ENCODE results near the gene MYMX. TPM values are rescaled to one million over a fixed set of nuclear protein-coding genes. Genes with fewer than 3 reads are reported as not detected.

MYMX gene
- total RNA-seq, 1 experiment from 2014 or later, result 1.8 TPM

- peaks cover 56% of the 10 kb centered on the region for H3K4me1 ChIP-seq (ENCODE audit: control insufficient read depth, insufficient read depth, low read length)
- TF ChIP-seq SIN3A (IDR thresholded peaks at IDR 0.05; ENCODE audit: borderline replicate concordance, insufficient read depth, low read depth, low read length) (no peak), REST (IDR thresholded peaks at IDR 0.05; ENCODE audit: insufficient read depth in 1 of 2, low read depth in 2 of 2, low read length in 1 of 2) (no peak), POLR2AphosphoS5 (IDR thresholded peaks at IDR 0.05; ENCODE audit: low read depth, low read length) (no peak), TCF7L2 (IDR thresholded peaks at IDR 0.05; ENCODE audit: low read depth, low read length) (no peak), CTCF (IDR thresholded peaks at IDR 0.05) (no peak)
- H3K27ac ChIP-seq (ENCODE audit: low read length), result no peak overlapping the region
- H3K9me3 ChIP-seq (ENCODE audit: control insufficient read depth, insufficient read depth, low read depth, low read length), result no peaks in the 10 kb centered on the region
- in situ Hi-C loops (cut with HindIII; ENCODE audit: low pct_unique_long_range_greater_than_20kb, low sequenced_read_pairs), result no loop called here
- BruUV-seq (replicated peaks), result no TSS peak
- intact Hi-C loops (cut with micrococcal nuclease; ENCODE audit: unreplicated experiment), result no loop called here
- H3K36me3 ChIP-seq (ENCODE audit: control insufficient read depth, insufficient read depth, low read length), result peaks cover 5% of the 10 kb centered on the region
- DNase-seq (ENCODE audit: low read depth, low spot score), result no peak
- POLR2A ChIA-PET, result no interaction called here
- CTCF ChIA-PET, result no interaction called here
- H3K4me3 ChIP-seq (ENCODE audit: low read depth in 2 of 2, low read length in 2 of 2), result no peak overlapping the region
- H3K27me3 ChIP-seq (ENCODE audit: control insufficient read depth, insufficient read depth, low read length), result no peaks in the 10 kb centered on the region
- no peak for ATAC-seq
These were observed 11.7 kb downstream of the MYMX start for GRCh38 chr6:44228433-44228832.

GRCh38 chr6:44228836-44229235 lies 12.1 kb downstream of the MYMX start:
- intact Hi-C loops (cut with micrococcal nuclease; ENCODE audit: unreplicated experiment), result no loop called here
- no peaks in the 10 kb centered on the region for H3K27me3 ChIP-seq (ENCODE audit: control insufficient read depth, insufficient read depth, low read length)
- ChIA-PET CTCF (no interaction called here), POLR2A (no interaction called here)
- BruUV-seq (replicated peaks), result no TSS peak
- H3K9me3 ChIP-seq (ENCODE audit: control insufficient read depth, insufficient read depth, low read depth, low read length), result no peaks in the 10 kb centered on the region
- DNase-seq (ENCODE audit: low read depth, low spot score), result no peak
- ATAC-seq, result no peak
- H3K27ac ChIP-seq (ENCODE audit: low read length), result no peak overlapping the region
- peaks cover 5% of the 10 kb centered on the region for H3K36me3 ChIP-seq (ENCODE audit: control insufficient read depth, insufficient read depth, low read length)
- H3K4me1 ChIP-seq (ENCODE audit: control insufficient read depth, insufficient read depth, low read length), result peaks cover 60% of the 10 kb centered on the region
- no peak overlapping the region for H3K4me3 ChIP-seq (ENCODE audit: low read depth in 2 of 2, low read length in 2 of 2)
- TF ChIP-seq CTCF (IDR thresholded peaks at IDR 0.05) (no peak), POLR2AphosphoS5 (IDR thresholded peaks at IDR 0.05; ENCODE audit: low read depth, low read length) (no peak), SIN3A (IDR thresholded peaks at IDR 0.05; ENCODE audit: borderline replicate concordance, insufficient read depth, low read depth, low read length) (no peak)
- in situ Hi-C loops (cut with HindIII; ENCODE audit: low pct_unique_long_range_greater_than_20kb, low sequenced_read_pairs), result no loop called here
